Loucy (cell line): ENCODE measurements around the gene ZFAND2B.

ENCODE experiments used
- EZH2phosphoT487 ChIP-seq: fragments of 200-600 bp; IDR thresholded peaks from 2 replicates; pipeline ENCODE4 v1.6.1; 2018; ENCODE audit warnings: antibody characterized with exemption, mild to moderate bottlenecking, moderate library complexity, borderline replicate concordance
- TF ChIP-seq, protein P1 (sequence below): fragments of 200-600 bp; sonication (generic); conservative IDR thresholded peaks from 2 replicates; pipeline ENCODE4 v1.5.1; 2014; ENCODE audit warnings: mild to moderate bottlenecking, antibody characterized with exemption, low read length

DNA sequence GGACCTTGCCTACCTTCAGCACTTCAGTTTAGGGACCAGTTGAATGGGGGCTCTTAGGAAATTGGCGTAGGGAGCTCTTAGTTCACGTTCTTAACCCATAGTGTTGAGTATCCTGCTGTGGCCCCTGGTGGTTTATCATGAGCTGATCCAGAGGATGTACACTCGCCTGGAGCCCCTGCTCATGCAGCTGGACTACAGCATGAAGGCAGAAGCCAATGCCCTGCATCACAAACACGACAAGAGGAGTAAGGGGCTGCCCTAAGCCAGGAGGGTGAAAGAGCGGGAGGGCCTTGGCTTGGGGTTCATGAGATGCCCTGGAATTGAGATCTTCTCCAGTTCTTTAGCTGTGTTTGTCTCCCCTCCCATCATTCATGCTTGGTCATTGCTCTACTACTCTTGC, 25.6 kb upstream of the ZFAND2B start:
- TF ChIP-seq, protein P1, sequence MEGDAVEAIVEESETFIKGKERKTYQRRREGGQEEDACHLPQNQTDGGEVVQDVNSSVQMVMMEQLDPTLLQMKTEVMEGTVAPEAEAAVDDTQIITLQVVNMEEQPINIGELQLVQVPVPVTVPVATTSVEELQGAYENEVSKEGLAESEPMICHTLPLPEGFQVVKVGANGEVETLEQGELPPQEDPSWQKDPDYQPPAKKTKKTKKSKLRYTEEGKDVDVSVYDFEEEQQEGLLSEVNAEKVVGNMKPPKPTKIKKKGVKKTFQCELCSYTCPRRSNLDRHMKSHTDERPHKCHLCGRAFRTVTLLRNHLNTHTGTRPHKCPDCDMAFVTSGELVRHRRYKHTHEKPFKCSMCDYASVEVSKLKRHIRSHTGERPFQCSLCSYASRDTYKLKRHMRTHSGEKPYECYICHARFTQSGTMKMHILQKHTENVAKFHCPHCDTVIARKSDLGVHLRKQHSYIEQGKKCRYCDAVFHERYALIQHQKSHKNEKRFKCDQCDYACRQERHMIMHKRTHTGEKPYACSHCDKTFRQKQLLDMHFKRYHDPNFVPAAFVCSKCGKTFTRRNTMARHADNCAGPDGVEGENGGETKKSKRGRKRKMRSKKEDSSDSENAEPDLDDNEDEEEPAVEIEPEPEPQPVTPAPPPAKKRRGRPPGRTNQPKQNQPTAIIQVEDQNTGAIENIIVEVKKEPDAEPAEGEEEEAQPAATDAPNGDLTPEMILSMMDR: no peak
- no peak for TF ChIP-seq EZH2phosphoT487
